ENCODE measurements around the gene PCSK5. TPM values are rescaled to one million over a fixed set of nuclear protein-coding genes. Genes with fewer than 3 reads are reported as not detected.

PCSK5 gene
- total RNA-seq, 1 experiment from 2014 or later, result 0.17 TPM

DNA sequence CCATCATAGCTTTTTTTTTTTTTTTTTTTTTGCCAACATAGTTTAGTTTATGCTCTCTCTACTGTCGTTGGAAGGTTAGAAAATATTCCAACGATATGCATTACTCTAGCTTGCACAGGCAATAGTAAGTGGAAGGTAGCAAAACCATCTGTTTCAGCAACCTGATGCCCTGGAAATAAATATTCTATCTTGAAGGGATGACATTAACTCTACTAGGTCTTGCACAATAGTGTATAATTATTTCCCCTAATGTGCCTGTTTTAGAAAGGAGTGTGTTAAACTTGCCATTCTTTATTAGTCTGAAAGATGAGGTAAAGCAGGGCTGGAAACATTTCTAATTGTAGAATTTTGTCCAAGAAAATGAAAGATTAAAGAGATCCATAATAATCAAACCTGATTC, 111.0 kb downstream of the PCSK5 start:
- H3K4me3 ChIP-seq (ENCODE audit: low read depth, low read length, poor library complexity, severe bottlenecking), result no peak overlapping the region
- H3K9me3 ChIP-seq (ENCODE audit: low read depth, low read length, poor library complexity, severe bottlenecking), result no peaks in the 10 kb centered on the region
- CTCF ChIA-PET, result no interaction called here
- no peak for DNase-seq (ENCODE audit: low spot score)
- TF ChIP-seq, protein P1, sequence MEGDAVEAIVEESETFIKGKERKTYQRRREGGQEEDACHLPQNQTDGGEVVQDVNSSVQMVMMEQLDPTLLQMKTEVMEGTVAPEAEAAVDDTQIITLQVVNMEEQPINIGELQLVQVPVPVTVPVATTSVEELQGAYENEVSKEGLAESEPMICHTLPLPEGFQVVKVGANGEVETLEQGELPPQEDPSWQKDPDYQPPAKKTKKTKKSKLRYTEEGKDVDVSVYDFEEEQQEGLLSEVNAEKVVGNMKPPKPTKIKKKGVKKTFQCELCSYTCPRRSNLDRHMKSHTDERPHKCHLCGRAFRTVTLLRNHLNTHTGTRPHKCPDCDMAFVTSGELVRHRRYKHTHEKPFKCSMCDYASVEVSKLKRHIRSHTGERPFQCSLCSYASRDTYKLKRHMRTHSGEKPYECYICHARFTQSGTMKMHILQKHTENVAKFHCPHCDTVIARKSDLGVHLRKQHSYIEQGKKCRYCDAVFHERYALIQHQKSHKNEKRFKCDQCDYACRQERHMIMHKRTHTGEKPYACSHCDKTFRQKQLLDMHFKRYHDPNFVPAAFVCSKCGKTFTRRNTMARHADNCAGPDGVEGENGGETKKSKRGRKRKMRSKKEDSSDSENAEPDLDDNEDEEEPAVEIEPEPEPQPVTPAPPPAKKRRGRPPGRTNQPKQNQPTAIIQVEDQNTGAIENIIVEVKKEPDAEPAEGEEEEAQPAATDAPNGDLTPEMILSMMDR (conservative IDR thresholded peaks at IDR 0.05; ENCODE audit: low read depth, low read length), result no peak
- no peak for TF ChIP-seq EZH2 (IDR thresholded peaks at IDR 0.05; ENCODE audit: borderline replicate concordance, low read depth, low read length, poor library complexity, severe bottlenecking)
- no peaks in the 10 kb centered on the region for H3K36me3 ChIP-seq (ENCODE audit: insufficient read depth, low read length, poor library complexity, severe bottlenecking)
- BruUV-seq (replicated peaks), result no TSS peak
- H3K27me3 ChIP-seq (replicated peaks; ENCODE audit: insufficient read depth, low read depth, low read length, poor library complexity), result peaks cover 23% of the 10 kb centered on the region
- POLR2A ChIA-PET (ENCODE audit: low non-redundant PET), result no interaction called here
- H3K27ac ChIP-seq (ENCODE audit: low read depth, low read length, poor library complexity, severe bottlenecking), result no peak overlapping the region
- intact Hi-C loops (cut with micrococcal nuclease; ENCODE audit: unreplicated experiment), result no loop called here
- H3K4me1 ChIP-seq (ENCODE audit: insufficient read depth, low read length, poor library complexity, severe bottlenecking), result no peaks in the 10 kb centered on the region

DNA sequence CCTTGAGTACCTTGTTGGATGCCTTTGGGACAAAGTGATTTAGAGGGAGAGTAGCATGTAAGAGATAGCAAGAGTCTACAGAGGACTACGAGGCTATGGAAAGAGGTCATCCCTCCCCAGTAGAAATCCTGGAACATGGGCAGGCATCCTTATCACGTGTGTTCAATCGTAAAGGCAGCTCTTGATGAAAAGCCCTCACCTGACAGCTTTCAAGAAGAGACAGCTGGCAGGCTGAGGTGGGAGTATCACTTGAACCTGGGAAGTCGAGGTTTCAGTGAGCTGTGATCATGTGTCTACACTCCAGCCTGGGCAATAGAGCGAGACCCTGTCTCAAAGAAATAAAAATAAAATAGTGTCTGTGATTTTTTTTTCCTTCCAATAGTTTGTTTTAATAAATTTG, 112.6 kb downstream of the PCSK5 start:
- ChIA-PET POLR2A (ENCODE audit: low non-redundant PET) (no interaction called here), CTCF (no interaction called here)
- Histone ChIP-seq H3K4me1 (ENCODE audit: insufficient read depth, low read length, poor library complexity, severe bottlenecking) (no peaks in the 10 kb centered on the region), H3K4me3 (ENCODE audit: low read depth, low read length, poor library complexity, severe bottlenecking) (no peak overlapping the region), H3K36me3 (ENCODE audit: insufficient read depth, low read length, poor library complexity, severe bottlenecking) (no peaks in the 10 kb centered on the region), H3K27ac (ENCODE audit: low read depth, low read length, poor library complexity, severe bottlenecking) (no peak overlapping the region), H3K27me3 (replicated peaks; ENCODE audit: insufficient read depth, low read depth, low read length, poor library complexity) (peaks cover 35% of the 10 kb centered on the region), H3K9me3 (ENCODE audit: low read depth, low read length, poor library complexity, severe bottlenecking) (no peaks in the 10 kb centered on the region)
- no TSS peak for BruUV-seq (replicated peaks)
- TF ChIP-seq, protein P1 (conservative IDR thresholded peaks at IDR 0.05; ENCODE audit: low read depth, low read length), result no peak
- TF ChIP-seq EZH2 (IDR thresholded peaks at IDR 0.05; ENCODE audit: borderline replicate concordance, low read depth, low read length, poor library complexity, severe bottlenecking), result no peak
- intact Hi-C loops (cut with micrococcal nuclease; ENCODE audit: unreplicated experiment), result no loop called here
- DNase-seq (ENCODE audit: low spot score), result no peak

DNA sequence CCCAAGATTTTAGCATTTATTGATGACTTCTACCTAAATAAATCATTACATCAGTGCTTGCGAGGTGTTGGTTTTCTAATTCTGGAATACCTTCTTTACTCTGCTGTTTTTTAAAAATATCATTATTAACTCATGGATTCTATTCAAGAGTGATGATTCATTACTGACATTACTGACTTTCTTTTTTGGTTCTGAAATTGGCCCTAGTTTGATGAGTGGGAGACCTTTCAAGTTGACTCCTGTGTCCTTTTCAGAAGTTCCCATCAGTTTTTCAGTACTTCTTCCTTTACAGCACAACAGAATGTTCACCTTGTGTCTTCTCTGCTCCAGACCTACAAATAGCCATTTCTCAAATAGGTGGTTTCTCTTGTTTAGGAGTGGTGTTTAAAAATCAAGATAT, 114.1 kb downstream of the PCSK5 start:
- TF ChIP-seq, protein P1 (conservative IDR thresholded peaks at IDR 0.05; ENCODE audit: low read depth, low read length), result no peak
- no peak for TF ChIP-seq EZH2 (IDR thresholded peaks at IDR 0.05; ENCODE audit: borderline replicate concordance, low read depth, low read length, poor library complexity, severe bottlenecking)
- intact Hi-C loops (cut with micrococcal nuclease; ENCODE audit: unreplicated experiment), result no loop called here
- H3K9me3 ChIP-seq (ENCODE audit: low read depth, low read length, poor library complexity, severe bottlenecking), result no peaks in the 10 kb centered on the region
- no peaks in the 10 kb centered on the region for H3K4me1 ChIP-seq (ENCODE audit: insufficient read depth, low read length, poor library complexity, severe bottlenecking)
- H3K27ac ChIP-seq (ENCODE audit: low read depth, low read length, poor library complexity, severe bottlenecking), result no peak overlapping the region
- POLR2A ChIA-PET (ENCODE audit: low non-redundant PET), result no interaction called here
- DNase-seq (ENCODE audit: low spot score), result no peak
- CTCF ChIA-PET, result no interaction called here
- H3K36me3 ChIP-seq (ENCODE audit: insufficient read depth, low read length, poor library complexity, severe bottlenecking), result no peaks in the 10 kb centered on the region
- BruUV-seq (replicated peaks), result no TSS peak
- peaks cover 37% of the 10 kb centered on the region for H3K27me3 ChIP-seq (replicated peaks; ENCODE audit: insufficient read depth, low read depth, low read length, poor library complexity)
- no peak overlapping the region for H3K4me3 ChIP-seq (ENCODE audit: low read depth, low read length, poor library complexity, severe bottlenecking)

Measured in A673 (cell line).